CD14-positive monocyte (primary cell): Measurements from ENCODE around the gene GATAD2A. TPM values are rescaled to one million over a fixed set of nuclear protein-coding genes. Genes with fewer than 3 reads are reported as not detected.

ENCODE experiments used
- DNase-seq, 3 donors: peaks; one replicate each; pipeline ENCODE4 v3.0.0-alpha.2; 2011 to 2022
- H2AFZ ChIP-seq: 2 replicates; pipeline ENCODE4 v1.6.0; 2012; ENCODE audit warnings: mild to moderate bottlenecking, low read depth, low read length, inconsistent platforms; ENCODE audit not compliant: insufficient read depth, poor library complexity, severe bottlenecking
- H3K27ac ChIP-seq, 2 donors: 1 replicate in 1 of 2; 2 replicates in 1 of 2; pipeline ENCODE4 v1.5.1; 2012 to 2013; ENCODE audit warnings: low read length in 2 of 2, control low read depth in 1 of 2, inconsistent platforms in 1 of 2, low read depth in 1 of 2, mild to moderate bottlenecking in 1 of 2
- H3K27me3 ChIP-seq, 2 donors: one replicate each; pipeline versions ENCODE4 v1.6.0 to v1.6.1; 2011 to 2013; ENCODE audit warnings: low read length in 2 of 2; ENCODE audit not compliant: control insufficient read depth in 2 of 2, insufficient read depth in 2 of 2
- H3K36me3 ChIP-seq, 2 donors: replicated peaks in 1 of 2; 1 replicate in 1 of 2; 2 replicates in 1 of 2; pipeline versions ENCODE4 v1.5.1 to v1.6.1; 2012 to 2013; ENCODE audit warnings: low read length in 2 of 2, control low read depth in 1 of 2, inconsistent platforms in 1 of 2, mild to moderate bottlenecking in 1 of 2; ENCODE audit not compliant: insufficient read depth in 2 of 2, control insufficient read depth in 1 of 2
- H3K4me1 ChIP-seq, 2 donors: 1 replicate in 1 of 2; 2 replicates in 1 of 2; pipeline versions ENCODE4 v1.5.1 to v1.6.1; 2012 to 2013; ENCODE audit warnings: low read length in 2 of 2, control low read depth in 1 of 2, inconsistent platforms in 1 of 2, mild to moderate bottlenecking in 1 of 2, moderate library complexity in 1 of 2; ENCODE audit not compliant: insufficient read depth in 2 of 2, control insufficient read depth in 1 of 2
- H3K4me2 ChIP-seq: replicated peaks from 2 replicates; pipeline ENCODE3; 2012; ENCODE audit warnings: low read length, moderate library complexity, mild to moderate bottlenecking; ENCODE audit not compliant: poor library complexity, severe bottlenecking; ENCODE audit errors: extremely low read depth
- H3K4me3 ChIP-seq, 3 experiments: fragments of 200-600 bp in 1 of 3; sonication (generic) in 1 of 3; replicated peaks in 1 of 3; 1 replicate in 2 of 3; 2 replicates in 1 of 3; pipeline ENCODE4 v1.5.1; 2011 to 2013; ENCODE audit warnings: low read length in 3 of 3, mild to moderate bottlenecking in 3 of 3, control low read depth in 2 of 3, low read depth in 2 of 3, inconsistent platforms in 1 of 3, moderate library complexity in 1 of 3
- H3K79me2 ChIP-seq: 2 replicates; pipeline ENCODE4 v1.6.0; 2012; ENCODE audit warnings: mild to moderate bottlenecking, control low read depth, inconsistent platforms, low read length, moderate library complexity; ENCODE audit not compliant: insufficient read depth
- H3K9ac ChIP-seq: 2 replicates; pipeline ENCODE4 v1.6.0; 2017; ENCODE audit warnings: low read length, mild to moderate bottlenecking; ENCODE audit not compliant: insufficient read depth, poor library complexity, severe bottlenecking
- H3K9me3 ChIP-seq, 2 donors: replicated peaks in 1 of 2; 1 replicate in 1 of 2; 2 replicates in 1 of 2; pipeline versions ENCODE4 v1.5.1 to v1.6.1; 2012 to 2013; ENCODE audit warnings: low read length in 2 of 2, control low read depth in 1 of 2; ENCODE audit not compliant: control insufficient read depth in 1 of 2, insufficient read depth in 1 of 2
- H4K20me1 ChIP-seq: 2 replicates; pipeline ENCODE4 v1.6.0; 2012; ENCODE audit warnings: mild to moderate bottlenecking, low read length, control low read depth, moderate library complexity; ENCODE audit not compliant: insufficient read depth
- H3K27ac Mint-ChIP-seq, 7 donors: one replicate each; pipeline ENCODE4 v1.8.0; 2020; ENCODE audit warnings: mild to moderate bottlenecking in 7 of 7, mixed read lengths in 7 of 7, moderate library complexity in 6 of 7, inconsistent platforms in 2 of 7
- H3K27me3 Mint-ChIP-seq, 3 donors: one replicate each; pipeline ENCODE4 v1.8.0; 2021 to 2022; ENCODE audit warnings: low read depth in 3 of 3, mild to moderate bottlenecking in 3 of 3, mixed read lengths in 3 of 3, moderate library complexity in 3 of 3, inconsistent platforms in 1 of 3
- H3K36me3 Mint-ChIP-seq, 2 donors: one replicate each; pipeline ENCODE4 v1.8.0; 2020; ENCODE audit warnings: mixed read lengths in 2 of 2, inconsistent platforms in 1 of 2, mild to moderate bottlenecking in 1 of 2
- H3K4me1 Mint-ChIP-seq: one replicate; pipeline ENCODE4 v1.8.0; 2020; ENCODE audit warnings: mild to moderate bottlenecking, mixed read lengths
- H3K4me3 Mint-ChIP-seq, 2 donors: one replicate each; pipeline ENCODE4 v1.8.0; 2020; ENCODE audit warnings: mild to moderate bottlenecking in 2 of 2, mixed read lengths in 2 of 2, moderate library complexity in 1 of 2
- H3K9me3 Mint-ChIP-seq, 7 donors: one replicate each; pipeline ENCODE4 v1.8.0; 2020 to 2022; ENCODE audit warnings: mixed read lengths in 7 of 7, mild to moderate bottlenecking in 6 of 7, moderate library complexity in 6 of 7, inconsistent platforms in 2 of 7
- CTCF ChIP-seq: fragments of 200-600 bp; IDR thresholded peaks from one replicate; pipeline ENCODE4 v1.8.0; 2022; ENCODE audit warnings: antibody characterized with exemption, mild to moderate bottlenecking
- WGBS: methylation state at CpG from one replicate; pipeline ENCODE4 v1.1.5; 2013; ENCODE audit warnings: missing lambda C conversion rate; ENCODE audit not compliant: insufficient coverage; 5-methylcytosine and 5-hydroxymethylcytosine counted together
- intact Hi-C, 2 donors: fragments of 100-400 bp; cut with micrococcal nuclease; formaldehyde crosslinking; loops; one replicate each; pipeline versions ENCODE4 v1.15.0 to v1.15.1; 2023
- polyA plus RNA-seq, 3 donors: library from polyadenylated mRNA; depleted of rRNA in 1 of 3; unstranded in 2 of 3; stranded (reverse) in 1 of 3; fragments of 300-500 nt in 2 of 3; fragments of >200 nt in 1 of 3; fragmentation: Illumina TruSeq in 2 of 3; gene quantifications; 1 replicate in 2 of 3; 2 replicates in 1 of 3; pipeline ENCODE4 v1.2.3, GENCODE V29; 2012 to 2021

GATAD2A gene
- polyA plus RNA-seq, 3 donors, result 8.0 to 35.9 (median 8.7) TPM

DNA sequence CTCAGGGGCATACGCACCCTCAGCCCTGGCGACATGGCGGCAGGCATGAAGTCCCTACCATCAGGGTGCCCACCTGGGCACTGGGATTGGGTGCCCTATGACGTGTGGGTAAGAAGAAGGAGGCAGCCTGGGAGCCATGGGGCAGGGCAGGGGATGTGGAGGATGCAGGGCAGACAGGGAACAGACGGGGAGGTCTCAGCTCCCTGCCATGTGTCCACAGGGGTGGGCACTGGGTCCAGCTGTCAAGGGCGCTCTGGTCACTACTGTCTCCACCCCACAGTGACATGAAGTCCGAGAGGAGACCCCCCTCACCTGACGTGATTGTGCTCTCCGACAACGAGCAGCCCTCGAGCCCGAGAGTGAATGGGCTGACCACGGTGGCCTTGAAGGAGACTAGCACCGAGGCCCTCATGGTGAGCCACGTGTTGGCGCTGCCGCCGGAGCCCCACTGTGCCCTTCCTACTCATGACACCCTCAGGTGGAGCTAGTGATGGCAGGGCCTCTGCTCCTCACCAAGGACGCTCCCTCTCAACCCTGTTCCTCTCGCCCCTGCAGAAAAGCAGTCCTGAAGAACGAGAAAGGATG lies 86.6 kb downstream of the GATAD2A start:
- no peak for TF ChIP-seq CTCF
- WGBS, result 93% methylated on average over 18 of the region's 21 CpGs
- peaks cover 46% of the 10 kb centered on the region for H4K20me1 ChIP-seq
- intact Hi-C loops, result loop anchor here in 1 of 2 donors (5.0 kb wide), 1 partner anchor 345 kb away; no protein-coding TSS in a partner anchor
- no peak overlapping the region for H3K4me3 ChIP-seq
- DNase-seq, result no peak
- peaks cover 23 to 32% of the 10 kb centered on the region in 2 donors for H3K4me1 ChIP-seq
- no peaks in the 10 kb centered on the region for H3K27me3 ChIP-seq
- Mint-ChIP-seq H3K36me3 (peaks cover 46 to 69% of the 10 kb centered on the region in 2 donors), H3K27me3 (peaks cover 0 to 2% (median 1%) of the 10 kb centered on the region in 3 donors), H3K27ac (peak overlapping the region in 3 of 7 donors; percentile 14 to 58 (median 50)), H3K4me3 (no peak overlapping the region), H3K4me1 (peaks cover 34% of the 10 kb centered on the region), H3K9me3 (no peaks in the 10 kb centered on the region)
- peaks cover 53% of the 10 kb centered on the region for H3K79me2 ChIP-seq
- H3K27ac ChIP-seq, result no peak overlapping the region
- H3K4me2 ChIP-seq, result no peak overlapping the region
- peaks cover 51 to 62% of the 10 kb centered on the region in 2 donors for H3K36me3 ChIP-seq
- H3K9ac ChIP-seq, result no peak overlapping the region
- no peaks in the 10 kb centered on the region for H3K9me3 ChIP-seq
- H2AFZ ChIP-seq, result no peak overlapping the region

DNA sequence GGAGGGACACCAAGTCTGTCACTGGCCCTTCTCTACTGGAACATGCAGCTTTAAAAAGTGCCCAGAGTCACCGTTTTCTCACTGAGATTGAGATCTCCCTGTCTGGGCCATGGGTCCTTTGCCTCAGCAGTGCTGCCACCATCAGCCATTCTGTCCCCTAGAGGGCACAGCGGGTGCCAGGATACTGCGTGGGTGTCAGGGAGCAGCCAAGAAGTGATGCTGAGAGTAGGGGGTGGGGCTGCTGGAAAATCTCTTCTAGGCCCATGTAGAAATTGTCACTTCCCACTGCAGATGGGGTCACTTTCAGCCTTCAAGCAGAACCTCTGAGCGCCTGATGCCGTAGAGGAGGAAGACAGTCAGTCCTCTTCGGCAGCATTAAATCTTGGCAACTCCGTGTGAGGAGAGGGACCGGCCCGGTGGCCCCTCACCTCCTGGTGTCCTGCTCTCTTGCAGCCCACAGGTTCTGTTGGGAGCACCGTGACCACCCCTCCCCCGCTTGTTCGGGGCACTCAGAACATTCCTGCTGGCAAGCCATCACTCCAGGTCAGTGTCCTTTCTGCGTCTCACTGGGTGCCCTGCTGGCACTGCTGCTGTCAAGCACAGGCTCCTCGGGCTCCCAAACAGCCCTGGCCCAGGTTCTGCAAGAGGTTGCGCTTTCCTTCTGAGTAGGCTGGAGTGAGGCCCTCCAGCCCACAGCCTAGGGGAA lies 88.5 kb downstream of the GATAD2A start:
- H3K27me3 Mint-ChIP-seq, result peaks cover 0 to 1% (median 0%) of the 10 kb centered on the region in 3 donors
- H3K36me3 Mint-ChIP-seq, result peaks cover 65 to 85% of the 10 kb centered on the region in 2 donors
- H3K9me3 ChIP-seq, result no peaks in the 10 kb centered on the region
- no peak for TF ChIP-seq CTCF
- H4K20me1 ChIP-seq, result peaks cover 54% of the 10 kb centered on the region
- H3K9ac ChIP-seq, result no peak overlapping the region
- peak overlapping the region in 1 of 2 donors; percentile 20 for H3K27ac ChIP-seq
- 98% methylated on average over 13 of the region's 15 CpGs for WGBS
- DNase-seq, result no peak
- H3K4me3 ChIP-seq, result no peak overlapping the region
- peaks cover 14 to 17% of the 10 kb centered on the region in 2 donors for H3K4me1 ChIP-seq
- no peak overlapping the region for H2AFZ ChIP-seq
- peaks cover 19% of the 10 kb centered on the region for H3K4me1 Mint-ChIP-seq
- intact Hi-C loops, result loop anchor here in 1 of 2 donors (5.0 kb wide), 1 partner anchor 347 kb away; no protein-coding TSS in a partner anchor
- no peak overlapping the region for H3K4me2 ChIP-seq
- peaks cover 70 to 81% of the 10 kb centered on the region in 2 donors for H3K36me3 ChIP-seq
- H3K9me3 Mint-ChIP-seq, result peaks cover 0 to 2% (median 0%) of the 10 kb centered on the region in 7 donors
- no peaks in the 10 kb centered on the region for H3K27me3 ChIP-seq
- H3K79me2 ChIP-seq, result peaks cover 43% of the 10 kb centered on the region
- H3K27ac Mint-ChIP-seq, result peak overlapping the region in 1 of 7 donors; percentile 58
- no peak overlapping the region for H3K4me3 Mint-ChIP-seq
